M059J (cell line): ENCODE measurements around the gene PTGES2. TPM values are rescaled to one million over a fixed set of nuclear protein-coding genes. Genes with fewer than 3 reads are reported as not detected.

Experiments used
- DNase-seq: peaks from one replicate; pipeline ENCODE4 v3.0.0-alpha.2; 2012; ENCODE audit warnings: low read depth
- total RNA-seq: library from RNA; depleted of rRNA; stranded (reverse); fragments of >200 nt; shearing (Covaris generic); gene quantifications from 2 replicates; pipeline ENCODE4 v1.2.3, GENCODE V29; 2014; rRNA removed

The PTGES2 gene
- total RNA-seq: 34.9 and 53.8 TPM in 2 replicates

DNA sequence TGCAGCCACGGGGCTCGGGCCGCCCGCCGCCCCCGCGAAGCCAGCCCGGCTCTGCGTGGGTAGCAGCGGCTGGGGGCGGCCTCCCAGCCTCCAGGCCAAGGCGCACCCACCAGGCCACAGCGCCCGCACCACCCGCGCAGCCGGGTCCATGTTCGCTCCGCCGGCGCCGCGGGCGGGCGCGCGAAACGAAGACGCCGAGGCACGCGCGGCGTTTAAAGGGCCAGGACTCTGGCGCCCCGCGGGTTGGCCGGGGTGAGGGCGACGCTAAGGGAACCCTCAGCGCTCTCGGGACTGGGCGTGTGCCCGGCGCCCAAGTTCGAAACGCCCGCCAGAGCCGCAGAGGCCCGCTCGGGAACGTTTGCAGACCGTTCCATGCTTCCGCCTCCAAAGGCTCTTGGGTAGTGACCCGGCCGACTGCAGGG lies at the start of gene PTGES2:
Gene PTGES2 (minus strand): TSS at position 162 of the 422 bp plus-strand sequence. CDS start 12 bp downstream, at position 150.
- peak; percentile 85 for DNase-seq

DNA sequence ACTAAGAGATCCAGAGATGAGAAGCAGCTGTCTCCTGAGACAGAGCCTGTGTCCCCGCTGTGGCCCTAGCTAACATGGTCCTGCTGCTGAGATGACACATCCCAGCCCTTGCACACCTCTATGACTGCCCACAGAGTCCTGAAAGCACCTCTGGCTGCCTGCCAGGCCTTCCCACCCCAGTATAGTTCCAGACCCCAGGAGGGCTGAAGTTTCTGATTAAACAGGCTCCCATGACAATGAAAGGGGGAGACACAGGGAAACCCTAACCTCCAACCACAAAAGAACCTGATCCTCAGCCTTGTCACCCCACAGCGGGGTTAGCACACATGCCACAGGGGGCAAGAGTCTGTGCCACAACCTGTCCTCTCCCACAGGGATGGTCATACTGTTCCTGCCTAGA lies 48.2 kb upstream of the PTGES2 start:
- DNase-seq: peak; percentile 20

DNA sequence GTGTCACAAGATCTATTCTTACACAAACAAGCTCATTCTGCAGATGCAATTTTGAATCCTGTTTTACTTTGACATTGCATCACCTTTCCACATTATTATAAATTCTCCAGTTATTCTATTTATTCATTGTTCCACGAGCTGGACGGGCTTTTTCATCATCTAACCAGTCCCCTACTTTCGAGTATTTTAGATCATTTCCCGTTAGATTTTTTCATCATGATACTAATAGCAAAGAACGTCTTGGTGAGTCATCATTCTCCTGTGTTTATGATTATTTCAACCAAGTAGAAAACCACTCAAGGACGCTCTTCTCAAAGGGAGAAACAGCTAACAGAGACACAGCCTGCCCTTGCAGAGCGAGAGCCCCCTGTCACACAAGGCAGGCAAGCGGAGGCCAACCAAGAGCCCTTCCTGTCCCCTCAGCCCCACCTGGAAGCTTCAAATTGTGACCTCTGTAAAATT lies 47.6 kb upstream of the PTGES2 start:
- DNase-seq: peak; percentile 50

DNA sequence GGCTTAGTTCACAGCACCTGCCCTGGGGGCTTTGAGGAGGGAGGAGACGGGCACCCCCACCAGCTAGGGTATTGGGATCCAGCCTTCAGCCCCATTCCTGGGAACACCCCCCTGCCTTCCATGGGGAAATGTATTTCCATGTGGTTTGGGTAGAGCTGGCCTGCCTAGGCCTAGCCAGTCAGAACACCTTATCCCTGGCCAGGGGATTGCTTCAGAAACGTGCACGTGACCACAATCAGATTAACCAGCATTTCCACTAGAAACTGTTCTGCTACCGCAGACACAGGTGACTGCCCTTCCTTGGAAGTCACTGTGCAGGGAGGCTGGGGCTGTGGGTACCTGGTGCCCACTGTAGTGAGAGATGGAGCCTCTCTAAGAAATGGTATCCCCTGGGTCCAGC lies 46.5 kb upstream of the PTGES2 start:
- DNase-seq: no peak

DNA sequence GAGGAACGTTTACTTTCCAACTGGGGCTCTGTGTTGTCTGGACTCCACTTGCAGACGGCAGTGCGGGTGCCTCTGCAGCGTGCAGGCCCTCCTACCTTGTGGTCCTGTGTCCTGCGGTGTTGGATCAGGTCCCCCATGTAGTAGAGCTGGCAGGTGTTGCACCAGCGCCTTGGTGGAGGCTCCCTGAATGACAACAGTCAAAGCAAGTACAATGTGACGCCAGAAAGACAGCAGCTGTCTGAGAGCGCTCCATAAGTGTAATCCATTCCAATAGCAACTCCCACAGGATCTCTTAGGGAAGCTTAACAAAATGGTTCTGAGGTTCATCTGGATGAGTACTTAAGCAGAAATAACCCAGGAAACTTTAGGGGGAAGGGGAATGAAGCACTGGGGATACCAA lies 42.4 kb upstream of the PTGES2 start:
- DNase-seq: no peak

DNA sequence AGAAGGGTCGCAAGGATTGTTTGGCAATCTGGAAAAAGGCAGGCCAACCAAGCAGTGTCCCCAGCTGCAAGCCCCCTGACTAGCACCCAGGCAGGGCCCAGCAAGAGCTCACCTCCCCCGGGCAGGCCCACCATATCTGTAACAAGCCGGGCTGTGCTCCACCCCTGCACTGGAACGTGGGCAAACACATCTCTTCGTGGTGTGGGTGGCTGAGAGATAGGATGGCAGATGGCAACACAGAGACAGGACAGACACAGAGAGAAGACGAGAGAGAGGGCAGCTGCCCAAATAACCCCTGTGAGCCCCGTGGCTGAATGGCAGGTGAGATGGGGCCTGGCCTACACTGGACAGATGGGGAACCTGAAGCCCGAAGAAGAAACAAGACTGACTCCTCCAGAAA lies 42.0 kb upstream of the PTGES2 start:
- no peak for DNase-seq

DNA sequence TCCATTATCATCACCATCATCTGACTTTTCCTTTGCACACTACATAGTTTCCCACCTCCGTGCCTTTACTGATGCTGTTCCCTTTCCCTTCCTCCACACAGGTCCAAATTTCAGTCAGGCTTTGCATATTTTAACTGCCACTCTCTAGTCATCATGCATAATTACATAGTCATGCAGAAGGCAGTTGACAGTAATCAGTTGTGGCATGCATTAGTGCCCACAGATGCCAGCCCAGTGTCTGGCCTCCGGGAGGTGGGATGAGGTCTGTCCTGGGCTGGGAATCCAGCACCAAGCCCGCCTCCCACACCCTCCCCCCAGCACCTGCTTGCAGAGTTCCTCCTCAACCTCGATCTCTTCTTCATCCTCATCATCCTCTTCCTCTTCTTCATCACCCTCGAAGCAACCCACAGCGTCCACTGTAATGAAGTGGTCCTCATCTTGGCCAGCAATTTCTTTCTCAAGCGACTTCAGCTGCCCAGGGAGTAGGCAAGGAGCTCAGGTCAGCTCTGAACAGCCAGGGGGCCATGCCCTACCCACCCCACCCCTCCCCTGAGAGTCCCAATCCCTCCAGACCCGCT lies 41.3 kb upstream of the PTGES2 start:
- DNase-seq: peak; percentile 85

DNA sequence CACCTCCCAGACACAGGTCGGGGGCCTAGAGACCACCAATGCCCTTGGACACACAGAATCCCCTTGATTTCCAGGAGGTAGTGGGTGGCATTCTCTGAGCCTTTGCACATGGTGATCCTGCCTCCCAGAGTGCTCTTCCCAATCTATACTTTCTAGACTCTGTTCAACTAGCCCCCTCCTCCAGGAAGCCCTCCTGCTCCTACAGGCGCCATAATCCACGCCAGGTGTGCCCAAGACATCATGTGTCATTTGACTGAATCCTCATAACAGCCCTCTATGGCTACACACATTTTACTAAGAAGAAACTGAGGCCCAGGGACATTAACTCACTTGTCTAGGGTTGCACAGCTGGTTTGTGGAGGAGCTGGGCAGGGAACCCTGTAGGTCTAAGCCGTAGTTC lies 39.7 kb upstream of the PTGES2 start:
- DNase-seq: no peak

DNA sequence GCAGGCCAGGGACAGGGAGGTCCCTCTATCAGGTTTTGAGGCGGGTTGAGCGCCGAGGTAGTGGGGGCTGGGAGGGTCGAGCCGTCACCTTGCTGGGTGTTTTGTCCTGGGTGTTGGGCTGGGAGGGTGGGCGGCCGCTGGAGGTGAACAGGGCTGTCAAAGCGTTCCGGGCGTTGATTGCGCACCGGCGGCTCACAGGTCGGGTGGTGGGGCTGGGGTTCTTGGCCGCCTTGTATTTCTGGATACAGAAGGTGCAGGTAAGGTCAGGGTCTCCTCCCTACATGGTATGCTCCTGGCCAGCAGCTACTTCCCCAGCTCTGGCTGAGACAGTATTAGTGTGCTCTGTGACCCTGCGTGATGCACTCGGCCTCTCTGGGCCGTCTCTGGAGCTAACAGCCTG lies 38.6 kb upstream of the PTGES2 start:
- no peak for DNase-seq

DNA sequence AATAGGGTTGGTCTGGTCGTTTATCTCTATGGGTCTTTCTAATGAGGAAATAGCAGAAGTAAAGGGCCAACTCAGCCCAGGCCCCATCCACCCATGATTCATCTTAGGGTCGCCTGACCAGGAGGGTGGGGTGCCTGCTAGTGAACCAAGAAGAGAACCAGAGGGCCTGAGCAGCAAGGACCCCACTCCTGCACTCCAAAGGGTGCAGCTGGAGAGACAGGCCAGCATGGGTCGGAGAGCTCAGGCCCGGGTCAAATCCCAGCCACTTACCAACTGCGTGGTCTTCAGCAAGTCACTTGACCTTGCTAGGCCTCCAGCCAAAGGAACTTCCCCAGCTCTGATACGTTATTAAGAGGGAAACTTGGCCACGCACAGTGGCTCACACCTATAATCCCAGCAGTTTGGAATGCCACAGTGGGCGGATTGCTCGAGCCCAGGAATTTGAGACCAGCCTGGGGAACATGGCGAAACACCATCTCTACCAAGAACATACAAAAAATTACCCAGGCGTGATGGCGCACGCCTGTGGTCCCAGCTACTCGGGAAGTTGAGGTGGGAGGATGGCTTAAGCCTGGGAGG lies 36.9 kb upstream of the PTGES2 start:
- peak; percentile 39 for DNase-seq

DNA sequence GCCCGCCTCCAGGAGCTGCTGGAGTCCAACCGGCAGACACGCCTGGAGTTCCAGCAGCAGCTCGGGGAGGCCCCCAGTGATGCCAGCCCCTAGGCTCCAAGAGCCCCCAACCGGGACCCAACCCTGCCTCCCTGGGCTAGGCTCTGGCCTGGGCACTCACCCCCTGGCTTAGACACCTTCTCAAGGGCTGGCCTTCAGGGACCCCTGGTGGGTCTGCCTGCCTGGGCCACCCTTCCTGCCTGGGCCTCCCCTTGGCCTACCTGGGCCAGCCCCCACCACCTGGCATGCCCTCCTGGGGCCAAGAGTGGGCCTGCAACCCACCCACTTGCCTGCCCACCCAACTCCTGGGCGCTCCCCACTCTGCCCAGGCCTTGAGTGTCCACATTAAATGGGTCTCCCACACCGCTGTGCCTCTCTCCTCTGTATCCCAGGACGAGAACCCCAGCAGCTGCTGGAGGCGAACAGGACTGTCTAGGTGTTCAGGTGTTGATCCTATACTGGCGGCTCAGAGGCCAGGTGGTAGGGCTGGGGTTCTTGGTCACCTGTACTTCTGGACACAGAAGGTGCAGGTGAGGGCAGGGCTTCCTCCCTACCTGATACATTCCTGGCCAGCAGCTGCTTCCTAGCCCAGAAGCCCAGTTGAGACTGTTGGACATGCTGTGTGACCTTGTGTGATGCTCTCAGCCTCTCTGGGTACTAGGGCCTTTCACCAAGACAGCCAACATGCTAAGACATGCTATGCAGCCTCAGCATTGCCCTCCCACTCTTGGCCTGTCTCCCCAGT lies 36.2 kb upstream of the PTGES2 start:
- no peak for DNase-seq

DNA sequence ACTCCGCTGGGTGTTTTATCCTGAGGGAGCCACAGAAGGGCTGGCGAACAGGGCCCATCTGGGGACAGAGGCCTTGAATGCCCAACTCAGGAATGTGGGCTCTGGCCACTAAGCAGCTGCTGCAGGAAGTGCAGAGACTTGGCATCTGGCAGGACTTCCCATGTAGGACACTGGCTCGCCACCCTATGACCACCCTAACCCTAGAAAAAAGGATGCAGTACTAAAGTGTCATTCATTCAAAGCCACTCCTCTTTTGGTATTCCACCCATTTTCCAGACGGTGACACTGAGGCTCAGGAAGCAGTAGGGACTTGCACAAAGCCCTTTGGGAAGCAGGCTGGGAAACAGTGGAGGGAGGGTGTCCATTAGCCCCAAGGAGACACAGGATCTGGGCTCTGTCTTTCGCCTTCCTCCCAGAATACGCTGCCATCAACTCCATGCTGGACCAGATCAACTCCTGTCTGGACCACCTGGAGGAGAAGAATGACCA lies 35.5 kb upstream of the PTGES2 start:
- DNase-seq: no peak

DNA sequence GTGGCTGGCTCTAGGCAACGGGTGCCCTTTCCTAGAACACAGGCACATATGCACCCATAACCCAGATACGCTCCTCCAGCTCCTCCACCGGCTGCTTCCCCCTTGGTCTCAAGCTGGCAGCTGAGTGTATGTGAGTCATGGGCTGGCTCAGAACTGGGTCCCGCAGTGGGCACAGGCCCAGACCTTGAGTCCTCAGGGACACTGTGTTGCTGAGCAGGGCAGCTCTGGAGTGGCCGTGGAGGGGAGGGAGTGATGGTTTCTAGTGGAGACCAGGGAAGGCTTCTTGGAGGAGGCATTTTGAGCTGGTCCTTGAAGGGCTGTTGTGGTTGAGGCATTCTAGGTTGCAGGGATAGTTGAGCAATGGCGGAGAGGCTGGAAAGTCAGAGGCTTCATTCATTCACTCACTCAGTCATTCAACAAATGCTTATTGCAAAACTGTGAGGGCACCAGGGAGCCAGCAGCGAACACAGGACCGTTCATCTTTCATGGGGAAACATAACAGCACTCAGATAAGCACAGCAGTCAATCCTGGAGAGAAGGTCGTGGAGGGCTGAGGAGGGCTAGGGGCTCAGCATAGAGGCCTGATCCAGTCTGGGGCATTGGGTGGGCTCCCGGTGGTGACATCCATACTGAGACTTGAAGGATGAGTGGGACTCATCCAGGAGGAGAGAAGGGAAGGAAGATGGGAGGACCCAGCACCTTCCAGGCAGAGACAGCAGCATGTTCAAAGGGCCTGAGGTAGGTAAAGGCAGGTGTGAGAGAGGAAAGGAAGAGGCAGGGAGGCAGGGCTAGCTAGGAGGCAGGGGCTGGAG lies 34.9 kb upstream of the PTGES2 start:
- DNase-seq: peak; percentile 87

DNA sequence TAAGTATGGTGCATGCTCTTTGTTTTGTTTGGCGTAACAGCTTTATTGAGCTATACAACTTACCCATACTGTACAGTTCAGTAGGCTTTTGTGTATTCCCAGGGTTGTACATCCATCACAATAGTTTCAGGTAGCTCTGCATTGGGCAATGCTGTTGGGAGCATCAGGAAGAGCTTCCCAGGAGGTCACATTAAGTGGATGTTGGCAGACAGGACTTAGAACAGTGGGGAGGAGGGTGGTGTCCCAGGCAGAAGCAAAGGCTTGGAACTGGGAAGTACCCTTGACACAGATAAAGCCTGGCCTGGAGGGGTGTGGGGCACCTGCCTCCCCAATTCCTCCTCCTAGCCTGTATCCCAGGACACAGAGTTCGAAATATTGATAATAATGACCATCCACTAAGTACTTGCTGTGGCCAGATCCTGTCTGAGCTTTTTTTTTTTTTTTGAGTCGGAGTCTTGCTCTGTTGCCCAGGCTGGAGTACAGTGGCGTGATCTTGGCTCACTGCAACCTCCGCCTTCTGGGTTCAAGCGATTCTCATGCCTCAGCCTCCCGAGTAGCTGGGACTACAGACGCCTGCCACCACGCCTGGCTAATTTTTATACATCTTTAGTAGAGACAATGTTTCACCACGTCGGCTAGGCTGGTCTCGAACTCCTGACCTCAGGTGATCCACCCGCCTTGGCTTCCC lies 33.8 kb upstream of the PTGES2 start:
- DNase-seq: no peak

DNA sequence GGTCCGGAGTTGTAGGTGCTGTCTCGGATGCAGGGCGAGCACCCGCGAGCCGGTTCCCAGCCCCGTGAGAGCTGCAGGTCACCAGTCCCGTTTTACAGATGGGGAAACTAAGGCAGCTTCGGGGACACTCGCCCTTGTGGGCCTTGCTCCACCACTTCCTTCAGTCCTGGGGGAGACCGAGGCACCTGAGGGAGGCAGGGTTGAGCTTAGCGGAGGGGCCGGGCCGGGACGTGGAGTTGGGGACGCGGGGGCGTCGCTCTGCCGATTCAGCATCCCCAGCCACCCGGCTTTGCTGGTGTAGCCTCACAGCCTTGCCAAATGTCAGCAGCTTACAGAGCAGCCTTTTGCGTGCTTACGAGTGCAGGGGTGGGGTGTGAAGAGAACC lies 33.1 kb upstream of the PTGES2 start:
- no peak for DNase-seq

DNA sequence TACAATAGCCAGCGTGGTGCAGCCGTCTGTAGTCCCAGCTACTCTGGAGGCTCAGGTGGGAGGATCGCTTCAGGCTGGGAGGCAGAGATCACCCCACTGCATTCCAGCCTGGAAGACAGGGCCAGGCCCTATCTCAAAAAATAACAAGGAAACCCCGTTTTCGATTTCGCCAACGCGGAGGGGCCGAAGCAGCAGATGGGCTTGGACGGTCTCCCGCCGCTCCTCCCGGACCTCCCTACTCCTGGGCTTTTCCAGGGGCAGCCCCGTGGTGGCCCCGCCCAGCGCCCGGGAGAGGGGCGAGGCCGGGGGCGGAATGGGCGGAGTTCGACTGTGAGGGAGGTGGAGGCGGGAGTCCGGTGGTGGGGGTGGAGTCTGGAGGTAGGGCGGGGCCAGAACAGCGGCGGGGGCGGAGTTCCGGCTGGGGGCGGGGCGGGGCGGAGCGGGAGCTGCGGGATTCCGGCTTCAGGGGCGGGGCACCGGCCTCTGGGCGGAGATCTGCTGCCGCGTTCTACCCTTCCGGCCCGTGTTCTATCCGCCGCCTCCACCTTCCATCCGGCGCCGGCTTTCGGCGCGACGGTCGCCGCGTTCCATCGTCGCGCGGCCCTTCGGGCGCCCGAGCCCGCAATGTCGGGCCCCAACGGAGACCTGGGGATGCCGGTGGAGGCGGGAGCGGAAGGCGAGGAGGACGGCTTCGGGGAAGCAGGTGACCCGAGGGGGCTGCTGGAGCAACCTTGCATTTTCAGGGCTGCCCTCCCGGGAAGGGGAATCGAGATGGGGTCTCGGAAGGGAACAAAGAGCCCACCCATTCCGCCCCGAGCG lies 32.5 kb upstream of the PTGES2 start, which contains the start of gene BBLN:
Gene BBLN (plus strand): TSS at position 482 of the 819 bp plus-strand sequence. CDS start 143 bp downstream, at position 625.
- peak; percentile 90 for DNase-seq

DNA sequence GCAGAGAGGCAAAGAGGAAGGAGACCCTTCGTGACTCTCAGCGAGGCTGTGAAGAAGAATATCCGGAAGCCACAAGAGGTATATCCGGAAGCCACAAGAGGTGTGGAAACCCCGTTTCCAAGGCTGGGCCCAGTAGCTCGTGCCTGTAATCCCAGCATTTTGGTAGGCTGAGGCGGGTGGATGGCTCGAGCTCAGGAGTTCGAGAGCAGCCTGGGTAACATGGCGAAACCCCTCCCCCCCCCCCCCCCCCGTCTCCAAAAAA lies 31.9 kb upstream of the PTGES2 start:
- DNase-seq: no peak

DNA sequence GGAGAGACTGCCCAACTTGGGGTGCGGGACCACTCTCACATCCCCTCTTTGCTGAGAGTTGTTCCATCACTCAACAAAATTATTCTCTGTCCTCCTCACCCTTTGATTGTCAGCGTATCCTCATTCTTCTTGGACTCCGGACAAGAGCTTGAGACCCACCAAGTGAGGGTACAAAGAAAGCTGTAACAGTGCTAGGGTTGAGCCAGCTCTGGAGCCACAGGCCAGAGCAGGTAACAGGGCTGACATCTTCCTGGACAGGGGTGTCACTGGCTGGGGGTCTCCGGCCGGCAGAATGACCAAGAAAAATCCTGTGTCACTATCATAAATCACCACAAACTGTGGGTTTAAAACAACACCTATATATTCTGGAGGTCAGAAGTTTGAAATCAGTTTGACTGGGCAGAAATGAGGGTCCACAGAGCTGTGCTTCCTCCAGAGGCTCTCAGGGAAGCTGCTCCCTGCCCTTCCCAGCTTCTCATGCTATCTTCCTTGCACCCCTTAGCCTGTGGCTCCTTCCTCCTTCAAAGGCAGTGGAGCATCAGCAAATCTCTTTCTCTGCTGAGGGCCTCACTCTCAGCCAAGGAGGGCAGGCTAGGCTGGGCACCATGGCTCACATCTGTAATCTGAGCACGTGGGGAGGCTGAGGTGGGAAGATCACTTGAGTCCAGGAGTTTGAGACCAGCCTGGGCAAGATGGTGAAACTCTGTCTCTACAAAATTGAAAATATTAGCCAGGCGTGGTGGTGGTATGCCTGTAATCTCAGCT lies 28.4 kb upstream of the PTGES2 start:
- no peak for DNase-seq

DNA sequence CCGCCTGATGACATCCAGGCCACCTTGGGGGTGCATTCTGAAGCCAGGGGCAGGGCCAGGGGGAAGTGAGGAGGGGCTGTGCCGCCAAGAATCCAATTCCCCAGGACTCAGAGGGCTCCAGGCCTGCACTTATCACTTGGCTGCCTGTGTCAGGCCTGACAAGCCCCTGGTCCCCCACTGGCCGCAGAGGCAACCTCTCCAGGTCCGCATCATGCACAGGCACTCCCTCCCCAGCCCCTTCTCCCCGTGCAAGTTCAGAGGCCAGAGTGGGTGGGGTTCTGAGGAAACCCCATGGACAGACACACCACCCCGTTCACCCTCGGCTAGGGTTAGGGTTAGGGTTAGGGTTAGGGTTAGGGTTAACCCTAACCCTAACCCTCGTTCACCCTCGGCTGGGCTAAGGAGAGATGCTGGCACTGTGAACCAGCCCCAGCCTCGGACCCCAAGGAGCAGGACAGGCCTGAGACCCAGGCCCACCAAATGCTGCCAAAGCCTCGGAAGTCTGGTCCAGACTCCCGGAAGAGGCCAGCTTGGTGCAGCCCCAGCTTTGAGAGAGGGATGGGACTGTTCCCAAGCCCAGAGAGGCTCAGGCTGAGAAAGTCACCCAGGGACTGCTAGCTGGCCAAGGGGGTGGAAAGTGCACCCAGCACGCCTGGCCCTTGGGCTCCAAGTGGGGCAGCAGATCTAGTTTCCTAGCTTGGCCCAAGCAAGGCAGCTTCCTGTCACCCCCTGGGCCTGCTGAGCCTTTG lies 26.6 kb upstream of the PTGES2 start:
- DNase-seq: no peak
